Measurements from ENCODE around the gene PLPP4. TPM values are rescaled to one million over a fixed set of nuclear protein-coding genes. Genes with fewer than 3 reads are reported as not detected.

PLPP4 gene
- total RNA-seq, 4 donors from 2014 or later: 0.41 to 0.79 TPM; not detected in 2

GRCh38 chr10:120555842-120556532, 99.0 kb downstream of the PLPP4 start:
- H3K27me3 ChIP-seq: no peaks in the 10 kb centered on the region
- TF ChIP-seq EP300 (IDR thresholded peaks at IDR 0.05; ENCODE audit: low read depth): no peak
- no peak for TF ChIP-seq CTCF (IDR thresholded peaks at IDR 0.05)
- TF ChIP-seq POLR2A (IDR thresholded peaks at IDR 0.05): no peak
- TF ChIP-seq POLR2AphosphoS5 (IDR thresholded peaks at IDR 0.05): no peak
- no peak overlapping the region for H3K27ac ChIP-seq
- no peaks in the 10 kb centered on the region for H3K36me3 ChIP-seq
- DNase-seq: no peak
- in situ Hi-C loops (cut with MboI; ENCODE audit: low pct_ligation_motif_present in 1 of 4, low pct_unique_long_range_greater_than_20kb in 1 of 4, low sequenced_read_pairs in 3 of 4) (no loop called here), intact Hi-C loops (cut with DNase I; ENCODE audit: low total_unique reads) (no loop called here)
- no peaks in the 10 kb centered on the region for H3K4me1 ChIP-seq
- WGBS, 2 donors (ENCODE audit: low coverage in 1 of 2): 11 to 28% methylated on average over 2 of the region's 2 CpGs
- no peak overlapping the region for H3K4me3 ChIP-seq
- peaks cover 8 to 9% of the 10 kb centered on the region in 2 donors for H3K9me3 ChIP-seq

DNA sequence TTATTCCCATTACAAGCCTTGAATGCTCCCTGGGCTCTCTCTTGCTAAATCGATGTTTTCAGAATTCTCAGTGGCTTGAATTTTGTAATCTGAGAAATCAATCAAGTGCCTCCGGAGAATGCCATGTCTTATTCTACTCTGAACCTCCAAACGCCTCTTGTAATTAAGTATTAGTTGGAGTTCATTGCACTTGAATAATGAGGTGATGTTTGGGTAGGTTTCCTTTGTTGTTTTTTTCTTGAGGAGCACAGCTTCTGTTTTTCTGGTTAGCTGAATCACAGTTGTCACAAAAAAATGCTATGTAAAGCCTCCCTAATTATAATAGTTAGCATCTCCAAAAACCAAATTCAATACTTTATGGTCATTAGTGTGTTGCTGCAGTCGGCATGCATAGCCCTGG, 100.3 kb downstream of the PLPP4 start:
- Histone ChIP-seq H3K9me3 (peaks cover 8 to 9% of the 10 kb centered on the region in 2 donors), H3K27ac (no peak overlapping the region), H3K27me3 (no peaks in the 10 kb centered on the region), H3K4me3 (no peak overlapping the region), H3K36me3 (no peaks in the 10 kb centered on the region), H3K4me1 (no peaks in the 10 kb centered on the region)
- intact Hi-C loops (cut with DNase I; ENCODE audit: low total_unique reads): no loop called here
- in situ Hi-C loops (cut with MboI; ENCODE audit: low pct_ligation_motif_present in 1 of 4, low pct_unique_long_range_greater_than_20kb in 1 of 4, low sequenced_read_pairs in 3 of 4): no loop called here
- TF ChIP-seq POLR2A (IDR thresholded peaks at IDR 0.05) (no peak), EP300 (IDR thresholded peaks at IDR 0.05; ENCODE audit: low read depth) (no peak), CTCF (IDR thresholded peaks at IDR 0.05) (no peak), POLR2AphosphoS5 (IDR thresholded peaks at IDR 0.05) (no peak)
- 55 to 69% methylated on average over 4 of the region's 4 CpGs for WGBS, 2 donors (ENCODE audit: low coverage in 1 of 2)
- DNase-seq: no peak

DNA sequence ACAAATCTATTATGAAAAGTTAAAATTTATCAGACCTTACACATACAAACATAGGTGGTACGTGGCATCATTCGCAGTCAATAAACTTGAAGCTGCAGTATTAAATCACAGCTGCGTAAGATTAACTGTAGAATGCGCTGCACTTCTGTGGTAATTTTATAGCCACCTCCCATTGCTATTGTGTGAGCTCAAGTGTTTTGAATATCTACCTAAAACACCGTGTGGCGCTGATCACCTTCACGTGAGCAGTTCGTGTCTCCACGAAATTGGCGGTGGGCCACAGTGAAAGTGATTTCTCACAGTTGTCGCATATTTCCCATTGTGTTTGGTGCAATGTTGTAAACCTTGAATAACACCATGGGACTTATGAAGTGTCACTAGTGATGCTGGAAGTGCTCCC, 102.8 kb downstream of the PLPP4 start:
- no peaks in the 10 kb centered on the region for H3K9me3 ChIP-seq
- no peaks in the 10 kb centered on the region for H3K36me3 ChIP-seq
- DNase-seq: no peak
- intact Hi-C loops (cut with DNase I; ENCODE audit: low total_unique reads) (no loop called here), in situ Hi-C loops (cut with MboI; ENCODE audit: low pct_ligation_motif_present in 1 of 4, low pct_unique_long_range_greater_than_20kb in 1 of 4, low sequenced_read_pairs in 3 of 4) (no loop called here)
- no peaks in the 10 kb centered on the region for H3K27me3 ChIP-seq
- H3K27ac ChIP-seq: no peak overlapping the region
- no peaks in the 10 kb centered on the region for H3K4me1 ChIP-seq
- TF ChIP-seq POLR2A (IDR thresholded peaks at IDR 0.05) (no peak), POLR2AphosphoS5 (IDR thresholded peaks at IDR 0.05) (no peak), EP300 (IDR thresholded peaks at IDR 0.05; ENCODE audit: low read depth) (no peak), CTCF (IDR thresholded peaks at IDR 0.05) (no peak)
- WGBS, 2 donors (ENCODE audit: low coverage in 1 of 2): 90 to 91% methylated on average over 10 to 11 of the region's 11 CpGs
- no peak overlapping the region for H3K4me3 ChIP-seq

DNA sequence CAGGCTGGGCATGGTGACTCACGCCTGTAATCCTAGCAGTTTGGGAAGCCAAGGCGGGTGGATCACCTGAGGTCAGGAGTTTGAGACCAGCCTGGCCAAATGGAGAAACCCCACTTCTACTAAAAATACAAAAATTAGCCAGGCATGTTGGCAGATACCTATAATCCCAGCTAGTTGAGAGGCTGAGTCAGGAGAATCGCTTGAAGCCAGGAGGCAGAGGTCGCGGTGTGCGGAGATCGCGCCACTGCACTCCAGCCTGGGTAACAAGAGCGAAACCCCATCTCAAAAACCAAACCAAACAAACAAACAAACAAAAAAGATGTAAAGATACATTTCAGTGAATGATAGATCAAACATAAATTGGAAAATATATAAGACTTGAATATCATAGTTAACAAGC, 105.9 kb downstream of the PLPP4 start:
- DNase-seq: no peak
- 93 to 99% methylated on average over 9 of the region's 9 CpGs for WGBS, 2 donors (ENCODE audit: low coverage in 1 of 2)
- H3K36me3 ChIP-seq: no peaks in the 10 kb centered on the region
- TF ChIP-seq EP300 (IDR thresholded peaks at IDR 0.05; ENCODE audit: low read depth) (no peak), POLR2AphosphoS5 (IDR thresholded peaks at IDR 0.05) (no peak), CTCF (IDR thresholded peaks at IDR 0.05) (no peak), POLR2A (IDR thresholded peaks at IDR 0.05) (no peak)
- no peaks in the 10 kb centered on the region for H3K27me3 ChIP-seq
- in situ Hi-C loops (cut with MboI; ENCODE audit: low pct_ligation_motif_present in 1 of 4, low pct_unique_long_range_greater_than_20kb in 1 of 4, low sequenced_read_pairs in 3 of 4): no loop called here
- intact Hi-C loops (cut with DNase I; ENCODE audit: low total_unique reads): no loop called here
- H3K4me1 ChIP-seq: no peaks in the 10 kb centered on the region
- H3K9me3 ChIP-seq: no peaks in the 10 kb centered on the region
- H3K27ac ChIP-seq: no peak overlapping the region
- no peak overlapping the region for H3K4me3 ChIP-seq

All from transverse colon (tissue), 4 donors.